Loucy (cell line): ENCODE measurements around the gene HOXC5.

Experiments used
- H2AFZ ChIP-seq: fragments of 200-600 bp; sonication (generic); 2 replicates; pipeline ENCODE4 v1.6.0; 2016; ENCODE audit warnings: antibody characterized with exemption, mild to moderate bottlenecking, low read length, moderate library complexity
- H3F3A ChIP-seq: fragments of 200-600 bp; 2 replicates; pipeline ENCODE4 v1.6.0; 2016; ENCODE audit warnings: antibody characterized with exemption, low read depth, mild to moderate bottlenecking
- H3K27me3 ChIP-seq: fragments of 200-600 bp; sonication (generic); 2 replicates; pipeline ENCODE4 v1.6.1; 2014; ENCODE audit warnings: low read length, mild to moderate bottlenecking; ENCODE audit not compliant: insufficient read depth, poor library complexity, severe bottlenecking
- H3K36me3 ChIP-seq: fragments of 200-600 bp; sonication (generic); 2 replicates; pipeline ENCODE4 v1.6.1; 2016; ENCODE audit warnings: low read length; ENCODE audit not compliant: insufficient read depth
- H3K4me1 ChIP-seq: fragments of 200-600 bp; sonication (generic); 2 replicates; pipeline ENCODE4 v1.5.1; 2014; ENCODE audit warnings: low read length, mild to moderate bottlenecking; ENCODE audit not compliant: insufficient read depth, poor library complexity, severe bottlenecking
- H3K4me2 ChIP-seq: fragments of 200-600 bp; sonication (generic); 2 replicates; pipeline ENCODE4 v1.6.0; 2014; ENCODE audit warnings: antibody characterized with exemption, low read length, low read depth, mild to moderate bottlenecking; ENCODE audit not compliant: poor library complexity, severe bottlenecking
- H3K4me3 ChIP-seq: fragments of 200-600 bp; sonication (generic); 2 replicates; pipeline ENCODE4 v1.5.1; 2014; ENCODE audit warnings: low read length, mild to moderate bottlenecking, mixed read lengths; ENCODE audit not compliant: poor library complexity, severe bottlenecking
- H3K79me2 ChIP-seq: fragments of 200-600 bp; sonication (generic); 2 replicates; pipeline ENCODE4 v1.6.1; 2014; ENCODE audit warnings: low read length; ENCODE audit not compliant: insufficient read depth
- H3K9ac ChIP-seq: fragments of 200-600 bp; sonication (generic); 2 replicates; pipeline ENCODE4 v1.6.0; 2014; ENCODE audit warnings: mild to moderate bottlenecking, low read depth, low read length, moderate library complexity; ENCODE audit not compliant: poor library complexity, severe bottlenecking
- H3K9me2 ChIP-seq: fragments of 200-600 bp; sonication (generic); replicated peaks from 2 replicates; pipeline ENCODE4 v1.6.1; 2016; ENCODE audit warnings: low read depth, low read length, mixed read lengths
- H3K9me3 ChIP-seq: fragments of 200-600 bp; sonication (generic); 2 replicates; pipeline ENCODE4 v1.6.1; 2014; ENCODE audit warnings: mild to moderate bottlenecking, antibody characterized with exemption, low read length, low read depth; ENCODE audit not compliant: insufficient read depth
- H4K20me1 ChIP-seq: fragments of 200-600 bp; sonication (generic); 2 replicates; pipeline ENCODE4 v1.6.0; 2014; ENCODE audit warnings: antibody characterized with exemption, low read length, mild to moderate bottlenecking; ENCODE audit not compliant: insufficient read depth, poor library complexity, severe bottlenecking
- CTCF ChIP-seq: fragments of 200-600 bp; sonication (generic); conservative IDR thresholded peaks from 2 replicates; pipeline ENCODE4 v1.5.1; 2014; ENCODE audit warnings: mild to moderate bottlenecking, antibody characterized with exemption, low read length
- EZH2phosphoT487 ChIP-seq: fragments of 200-600 bp; IDR thresholded peaks from 2 replicates; pipeline ENCODE4 v1.6.1; 2018; ENCODE audit warnings: antibody characterized with exemption, mild to moderate bottlenecking, moderate library complexity, borderline replicate concordance

Gene HOXC5

GRCh38 chr12:53992377-53992889 is 40.4 kb upstream of the HOXC5 start:
- no peak overlapping the region for H3K4me2 ChIP-seq

GRCh38 chr12:53993162-53994008 is 39.5 kb upstream of the HOXC5 start:
- Histone ChIP-seq H3K4me1 (peaks cover 65% of the 10 kb centered on the region), H4K20me1 (peaks cover 4% of the 10 kb centered on the region), H3F3A (no peaks in the 10 kb centered on the region), H3K9me2 (no peaks in the 10 kb centered on the region), H2AFZ (no peak overlapping the region), H3K4me2 (no peak overlapping the region), H3K4me3 (no peak overlapping the region), H3K9ac (no peak overlapping the region), H3K9me3 (no peaks in the 10 kb centered on the region), H3K79me2 (peaks cover 47% of the 10 kb centered on the region), H3K36me3 (no peaks in the 10 kb centered on the region), H3K27me3 (no peaks in the 10 kb centered on the region)
- TF ChIP-seq EZH2phosphoT487, result no peak
- no peak for TF ChIP-seq CTCF

More at GRCh38 chr12:53992377-53992889, 40.4 kb upstream of the HOXC5 start:
- no peak overlapping the region for H2AFZ ChIP-seq
- no peaks in the 10 kb centered on the region for H4K20me1 ChIP-seq
- H3K27me3 ChIP-seq, result no peaks in the 10 kb centered on the region
- H3K4me1 ChIP-seq, result peaks cover 65% of the 10 kb centered on the region
- H3K9me3 ChIP-seq, result no peaks in the 10 kb centered on the region
- no peaks in the 10 kb centered on the region for H3K36me3 ChIP-seq
- no peak overlapping the region for H3K9ac ChIP-seq
- TF ChIP-seq CTCF, result no peak
- no peak for TF ChIP-seq EZH2phosphoT487
- no peaks in the 10 kb centered on the region for H3K9me2 ChIP-seq
- peaks cover 43% of the 10 kb centered on the region for H3K79me2 ChIP-seq
- no peak overlapping the region for H3K4me3 ChIP-seq
- H3F3A ChIP-seq, result no peaks in the 10 kb centered on the region

- Histone ChIP-seq H3K36me3 (no peaks in the 10 kb centered on the region), H2AFZ (no peak overlapping the region), H3K27me3 (no peaks in the 10 kb centered on the region), H3K9me3 (no peaks in the 10 kb centered on the region), H3K9me2 (no peaks in the 10 kb centered on the region), H4K20me1 (peaks cover 4% of the 10 kb centered on the region), H3K9ac (no peak overlapping the region), H3K79me2 (peaks cover 47% of the 10 kb centered on the region), H3K4me2 (no peak overlapping the region), H3K4me3 (no peak overlapping the region), H3K4me1 (peaks cover 65% of the 10 kb centered on the region), H3F3A (no peaks in the 10 kb centered on the region)
- TF ChIP-seq EZH2phosphoT487 (no peak), CTCF (no peak)
These were observed 38.9 kb upstream of the HOXC5 start for GRCh38 chr12:53994009-53994263.
